SU-DHL-6 (cell line): ENCODE measurements around the gene FRAS1.

Experiments used
- H2AFZ ChIP-seq: fragments of 200-600 bp; sonication (generic); 2 replicates; pipeline ENCODE4 v1.6.1; 2014; ENCODE audit warnings: low read depth, mild to moderate bottlenecking, moderate library complexity, mixed read lengths, antibody characterized with exemption, low read length; ENCODE audit not compliant: severe bottlenecking
- H3F3A ChIP-seq: fragments of 200-600 bp; shearing (Covaris generic); 2 replicates; pipeline ENCODE4 v1.6.0; 2016; ENCODE audit warnings: antibody characterized with exemption, mild to moderate bottlenecking; ENCODE audit not compliant: insufficient read depth
- H3K27ac ChIP-seq: fragments of 200-600 bp; sonication (generic); 2 replicates; pipeline ENCODE4 v1.5.1; 2016; ENCODE audit warnings: low read depth, mild to moderate bottlenecking, low read length, moderate library complexity, mixed read lengths
- H3K27me3 ChIP-seq: fragments of 200-600 bp; sonication (generic), shearing (Covaris generic); 2 replicates; pipeline ENCODE4 v1.6.0; 2014; ENCODE audit warnings: mild to moderate bottlenecking, low read length
- H3K36me3 ChIP-seq: fragments of 200-600 bp; sonication (generic); 2 replicates; pipeline ENCODE4 v1.6.1; 2014; ENCODE audit warnings: mild to moderate bottlenecking, low read length, mixed read lengths
- H3K4me2 ChIP-seq: fragments of 300-600, 200-600 bp; shearing (Covaris generic), sonication (generic); 2 replicates; pipeline ENCODE4 v1.6.0; 2014; ENCODE audit warnings: low read length, low read depth, mild to moderate bottlenecking; ENCODE audit not compliant: poor library complexity, severe bottlenecking
- H3K4me3 ChIP-seq: fragments of 200-600 bp; sonication (generic); 2 replicates; pipeline ENCODE4 v1.5.1; 2014; ENCODE audit warnings: antibody characterized with exemption, low read length, mild to moderate bottlenecking, mixed read lengths; ENCODE audit not compliant: insufficient read depth, poor library complexity, severe bottlenecking
- H3K79me2 ChIP-seq: fragments of 200-600 bp; sonication (generic); 2 replicates; pipeline ENCODE4 v1.6.1; 2014; ENCODE audit warnings: mild to moderate bottlenecking, low read length, moderate library complexity; ENCODE audit not compliant: insufficient read depth
- H3K9ac ChIP-seq: fragments of 200-600 bp; sonication (generic); 2 replicates; pipeline ENCODE4 v1.7.0; 2014; ENCODE audit warnings: mild to moderate bottlenecking, low read length
- H3K9me2 ChIP-seq: fragments of 200-600 bp; sonication (generic); replicated peaks from 2 replicates; pipeline ENCODE4 v1.6.1; 2014; ENCODE audit warnings: low read length; ENCODE audit not compliant: insufficient read depth
- H3K9me3 ChIP-seq: fragments of 200-600 bp; sonication (generic); 2 replicates; pipeline ENCODE4 v1.6.1; 2014; ENCODE audit warnings: low read length, mixed read lengths; ENCODE audit not compliant: insufficient read depth
- H4K20me1 ChIP-seq: fragments of 200-600 bp; sonication (generic); 2 replicates; pipeline ENCODE4 v1.6.1; 2014; ENCODE audit warnings: low read depth, mild to moderate bottlenecking, antibody characterized with exemption, low read length, moderate library complexity, mixed read lengths
- CTCF ChIP-seq: fragments of 200-600 bp; sonication (generic); IDR thresholded peaks from one replicate; pipeline ENCODE4 v1.5.1; 2017; ENCODE audit warnings: antibody characterized with exemption, mild to moderate bottlenecking, low read length, moderate library complexity; ENCODE audit not compliant: insufficient read depth, poor library complexity, severe bottlenecking
- EZH2phosphoT487 ChIP-seq: fragments of 200-600 bp; sonication (generic), shearing (Covaris generic); conservative IDR thresholded peaks from 2 replicates; pipeline ENCODE4 v1.6.1; 2018; ENCODE audit warnings: mild to moderate bottlenecking, antibody characterized with exemption, low read length, moderate library complexity, mixed read lengths

The FRAS1 gene

GRCh38 chr4:78168029-78168428, 110.9 kb downstream of the FRAS1 start:
- H3K9me3 ChIP-seq = no peaks in the 10 kb centered on the region
- H3K79me2 ChIP-seq = no peaks in the 10 kb centered on the region
- H3K4me2 ChIP-seq = no peak overlapping the region

GRCh38 chr4:78169728-78170127, 112.6 kb downstream of the FRAS1 start:
- TF ChIP-seq CTCF = no peak
- no peak for TF ChIP-seq EZH2phosphoT487
- H2AFZ ChIP-seq = no peak overlapping the region
- no peaks in the 10 kb centered on the region for H3K9me2 ChIP-seq
- H3K4me3 ChIP-seq = no peak overlapping the region
- H3K27ac ChIP-seq = no peak overlapping the region
- H3K4me2 ChIP-seq = no peak overlapping the region
- no peaks in the 10 kb centered on the region for H4K20me1 ChIP-seq
- no peaks in the 10 kb centered on the region for H3K27me3 ChIP-seq
- no peaks in the 10 kb centered on the region for H3K79me2 ChIP-seq
- H3K36me3 ChIP-seq = no peaks in the 10 kb centered on the region
- H3K9me3 ChIP-seq = no peaks in the 10 kb centered on the region
- H3F3A ChIP-seq = no peaks in the 10 kb centered on the region
- no peak overlapping the region for H3K9ac ChIP-seq

More at GRCh38 chr4:78168029-78168428, 110.9 kb downstream of the FRAS1 start:
- Histone ChIP-seq H3K27me3 (no peaks in the 10 kb centered on the region), H3K9ac (no peak overlapping the region), H3K9me2 (no peaks in the 10 kb centered on the region), H3K4me3 (no peak overlapping the region), H3F3A (no peaks in the 10 kb centered on the region), H3K27ac (no peak overlapping the region), H2AFZ (no peak overlapping the region), H4K20me1 (no peaks in the 10 kb centered on the region), H3K36me3 (no peaks in the 10 kb centered on the region)
- TF ChIP-seq CTCF = no peak
- TF ChIP-seq EZH2phosphoT487 = no peak

- Histone ChIP-seq H3F3A (no peaks in the 10 kb centered on the region), H3K9me3 (no peaks in the 10 kb centered on the region), H2AFZ (no peak overlapping the region), H3K36me3 (no peaks in the 10 kb centered on the region), H3K4me3 (no peak overlapping the region), H3K27me3 (no peaks in the 10 kb centered on the region), H3K27ac (no peak overlapping the region), H4K20me1 (no peaks in the 10 kb centered on the region), H3K9me2 (no peaks in the 10 kb centered on the region), H3K9ac (no peak overlapping the region), H3K4me2 (no peak overlapping the region), H3K79me2 (no peaks in the 10 kb centered on the region)
- TF ChIP-seq EZH2phosphoT487 (no peak), CTCF (no peak)
Observed at GRCh38 chr4:78171482-78171881, 114.4 kb downstream of the FRAS1 start.
